ENCODE measurements around the gene MANSC4.
"Not testable (repeated sequence)": the region's sequence is repeated elsewhere in the genome, so short reads cannot be mapped to it uniquely, and the experiment has no call there.

Gene MANSC4

DNA sequence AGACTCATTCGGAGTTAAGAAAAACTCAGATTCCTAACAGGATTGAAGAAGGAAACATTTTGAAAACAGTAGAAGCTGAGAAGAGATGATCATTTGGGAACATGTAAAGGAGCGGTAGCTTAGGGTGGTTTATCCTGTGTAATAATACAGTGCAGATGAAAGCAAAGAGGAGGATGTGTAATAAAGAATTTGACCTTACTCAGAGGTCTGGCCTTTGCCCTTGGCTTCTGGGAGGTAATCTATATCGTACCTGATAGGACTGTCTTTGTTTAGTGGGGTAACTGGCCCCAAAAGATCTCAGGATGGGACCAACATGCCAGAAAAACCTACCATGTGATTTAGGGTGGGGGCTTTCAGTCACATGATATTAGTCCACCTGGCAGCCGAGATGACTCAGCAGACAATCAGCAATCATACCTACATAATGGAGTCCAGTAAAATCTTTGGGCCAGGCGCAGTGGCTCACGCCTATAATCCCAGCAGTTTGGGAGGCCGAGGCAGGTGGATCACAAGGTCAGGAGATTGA is 23.3 kb downstream of the MANSC4 start:
- DNase-seq (ENCODE audit: low spot score) = no peak

DNA sequence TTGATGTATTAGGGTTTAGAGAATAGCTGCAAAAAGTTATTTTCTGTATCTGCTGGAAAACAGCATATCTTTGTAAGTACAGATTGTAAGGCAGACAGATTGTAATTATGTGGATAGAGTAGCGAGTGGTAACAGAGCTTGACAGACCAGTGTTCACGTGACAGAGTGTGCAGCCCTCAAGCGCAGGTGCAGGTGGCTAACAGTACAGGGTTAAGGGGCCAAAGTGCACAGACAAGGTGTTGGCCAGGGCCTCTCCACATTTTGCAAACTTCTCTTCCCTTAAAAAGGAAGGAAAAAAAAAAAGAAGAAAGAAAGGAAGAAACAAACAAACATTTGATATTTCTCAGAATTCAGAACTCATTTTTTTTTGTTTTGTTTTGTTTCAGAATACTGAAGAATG is 25.2 kb downstream of the MANSC4 start:
- no peak for DNase-seq (ENCODE audit: low spot score)

- DNase-seq (ENCODE audit: low spot score) = no peak
Observed at GRCh38 chr12:27751386-27752047, 28.5 kb downstream of the MANSC4 start.

DNA sequence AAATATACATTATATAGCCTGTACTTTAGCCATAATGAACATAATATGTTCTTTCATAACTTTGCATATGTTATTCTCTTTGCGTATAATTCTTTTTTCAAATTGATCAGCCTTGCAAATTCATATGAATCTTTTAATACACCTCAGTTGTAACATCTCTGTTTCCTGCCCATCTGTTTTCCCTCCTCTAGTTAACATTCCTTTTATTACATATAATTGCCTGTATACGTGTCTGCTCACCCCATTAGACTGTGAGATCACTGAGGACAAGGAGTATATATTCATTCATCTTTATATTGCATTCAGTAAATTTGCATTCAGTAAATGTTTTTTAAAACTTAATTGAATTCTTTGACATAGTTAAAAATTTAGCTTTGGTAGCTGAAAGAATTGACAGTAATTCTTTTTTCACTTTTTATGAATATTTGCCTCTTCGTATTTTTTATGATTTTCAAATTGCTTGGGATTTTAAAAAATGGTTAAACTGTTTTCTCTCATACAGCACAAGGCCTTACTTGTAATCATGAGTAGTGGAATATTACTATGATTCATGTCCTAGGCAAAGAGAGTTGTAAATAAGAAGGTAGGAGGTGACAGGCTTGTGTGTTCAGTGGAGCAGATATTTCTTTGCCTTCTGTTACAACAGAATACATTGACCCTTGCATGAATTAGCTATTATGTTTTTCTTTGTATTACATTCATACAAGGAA is 32.8 kb downstream of the MANSC4 start:
- DNase-seq (ENCODE audit: low spot score) = no peak

GRCh38 chr12:27745734-27746133 is 34.3 kb downstream of the MANSC4 start:
- DNase-seq (ENCODE audit: low spot score) = not testable (repeated sequence)

GRCh38 chr12:27743601-27744000 is 36.4 kb downstream of the MANSC4 start:
- DNase-seq (ENCODE audit: low spot score) = no peak

DNA sequence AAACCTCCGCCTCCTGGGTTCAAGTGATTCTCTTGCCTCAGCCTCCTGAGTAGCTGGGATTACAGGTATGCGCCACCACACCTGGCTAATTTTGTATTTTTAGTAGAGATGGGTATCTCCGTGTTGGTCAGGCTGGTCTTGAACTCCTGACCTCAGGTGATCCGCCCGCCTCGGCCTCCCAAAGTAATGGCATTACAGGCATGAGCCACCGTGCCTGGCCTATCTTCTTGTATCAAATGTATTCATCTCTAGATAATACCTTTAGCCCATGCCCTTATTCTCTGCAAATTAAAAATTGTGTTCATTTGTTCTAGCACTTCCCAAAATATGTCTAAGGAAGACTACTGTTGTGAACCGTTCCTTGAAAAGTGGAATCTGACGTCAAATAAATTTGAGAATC is 45.7 kb downstream of the MANSC4 start:
- DNase-seq (ENCODE audit: low spot score) = not testable (repeated sequence)

DNA sequence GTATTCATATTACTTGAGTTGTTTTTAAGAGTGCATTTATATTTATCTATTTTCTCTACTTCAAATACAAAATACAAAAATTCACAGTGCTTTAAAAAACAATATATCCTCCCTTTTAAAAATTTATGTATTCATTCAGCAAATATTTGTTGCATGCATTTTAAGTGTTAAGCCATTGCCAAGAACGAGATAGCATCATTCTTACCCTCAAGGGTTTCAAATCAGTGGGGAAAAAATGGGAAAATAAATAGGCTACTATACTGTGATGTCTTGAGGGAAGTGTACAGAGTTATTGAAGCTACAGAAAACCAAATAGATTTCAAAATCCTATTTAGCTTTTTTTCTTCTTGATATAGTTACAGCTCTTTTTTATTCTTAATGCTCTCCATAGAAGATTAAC is 46.2 kb downstream of the MANSC4 start:
- no peak for DNase-seq (ENCODE audit: low spot score)

GRCh38 chr12:27733052-27733656 is 46.9 kb downstream of the MANSC4 start:
- peak; percentile 18 for DNase-seq (ENCODE audit: low spot score)

DNA sequence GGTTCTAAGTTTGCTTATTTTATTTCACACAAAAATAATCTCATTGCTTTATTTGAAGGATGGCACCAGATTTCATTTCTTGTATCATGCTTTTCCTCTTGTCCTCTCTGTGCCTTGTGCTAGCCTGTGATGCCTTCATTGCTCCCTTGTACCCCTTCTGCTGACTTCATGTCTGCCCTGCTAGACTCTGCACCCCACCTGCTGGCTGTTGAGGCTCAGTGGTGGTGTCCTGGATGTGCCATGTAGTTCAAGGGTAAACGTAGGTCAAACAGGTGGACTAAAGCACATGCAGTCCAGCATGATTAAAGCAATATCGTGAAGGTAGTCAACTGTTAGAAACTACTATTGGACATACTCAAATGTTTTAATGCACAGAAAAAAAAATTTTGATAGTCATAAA is 47.8 kb downstream of the MANSC4 start:
- peak; percentile 13 for DNase-seq (ENCODE audit: low spot score)

DNA sequence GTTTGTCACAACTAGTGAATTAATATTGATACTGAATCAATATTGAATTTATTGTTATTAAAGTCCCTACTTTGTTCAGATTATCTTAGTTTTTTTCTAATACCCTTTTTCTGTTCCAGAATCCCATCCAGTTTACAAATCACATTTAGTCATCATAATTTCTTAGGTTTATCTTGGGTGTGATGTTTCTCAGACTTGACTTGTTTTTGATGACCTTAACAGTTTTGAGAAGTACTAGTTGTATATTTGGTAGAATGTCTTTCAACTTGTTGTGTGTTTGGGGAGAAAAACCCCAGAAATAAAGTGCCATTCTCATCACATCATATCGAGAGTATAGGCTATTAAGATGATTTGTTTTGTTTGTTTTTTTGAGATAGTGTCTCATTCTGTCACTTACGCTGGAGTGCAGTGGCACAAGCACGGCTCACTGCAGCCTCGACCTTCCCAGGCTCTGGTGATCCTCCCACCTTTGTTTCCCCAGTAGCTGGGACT is 49.9 kb downstream of the MANSC4 start:
- no peak for DNase-seq (ENCODE audit: low spot score)

DNA sequence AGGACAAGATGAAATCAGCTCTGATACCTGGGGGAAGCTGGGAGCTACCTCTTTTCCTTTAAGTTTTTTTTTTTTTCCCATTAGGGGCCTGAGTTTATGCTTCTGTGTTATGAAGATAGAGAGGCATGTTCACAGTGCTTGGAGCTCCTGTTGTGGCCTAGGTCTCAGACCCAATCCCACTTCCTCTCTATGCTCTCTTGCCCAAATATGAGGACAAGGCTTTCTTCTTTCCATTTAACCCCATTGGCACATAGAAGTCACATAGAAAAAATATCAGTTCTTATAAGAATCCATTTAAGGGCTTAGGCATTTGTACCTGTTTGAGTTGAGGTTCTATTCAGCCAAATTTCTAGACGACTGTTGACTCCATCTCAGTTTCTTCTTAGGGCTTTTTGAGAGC is 56.8 kb downstream of the MANSC4 start:
- DNase-seq (ENCODE audit: low spot score) = no peak

Small RNAs within 50 kb of the gene (small RNA-seq; reads per million reads assigned to genes)
- 0 reads per million in 2 experiments for gene RF00019
- 0 reads per million in 2 experiments for gene RF02271

Measured in SK-N-DZ (cell line).